ENCODE results near the gene XXYLT1.

DNA sequence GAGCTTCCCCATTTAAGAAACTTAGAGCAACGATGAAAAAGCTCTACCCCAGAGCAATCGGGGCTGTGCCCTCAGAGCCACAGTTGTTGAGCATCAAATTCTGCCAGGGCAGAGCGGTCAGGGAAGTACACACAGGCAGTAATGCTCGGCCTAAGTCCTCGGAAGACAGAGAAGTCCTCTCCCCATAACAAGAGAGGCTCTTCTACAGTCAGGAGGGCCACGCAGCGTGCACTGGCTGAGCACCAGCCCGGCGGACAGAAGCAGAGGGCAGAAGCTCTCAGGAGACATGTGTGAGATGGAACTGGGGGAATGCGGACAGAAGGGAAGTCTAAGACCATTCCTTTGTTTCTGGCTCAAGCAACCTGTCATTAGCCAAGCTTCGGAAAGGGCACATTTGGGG, 95.9 kb downstream of the XXYLT1 start:
- TF ChIP-seq, protein P1, sequence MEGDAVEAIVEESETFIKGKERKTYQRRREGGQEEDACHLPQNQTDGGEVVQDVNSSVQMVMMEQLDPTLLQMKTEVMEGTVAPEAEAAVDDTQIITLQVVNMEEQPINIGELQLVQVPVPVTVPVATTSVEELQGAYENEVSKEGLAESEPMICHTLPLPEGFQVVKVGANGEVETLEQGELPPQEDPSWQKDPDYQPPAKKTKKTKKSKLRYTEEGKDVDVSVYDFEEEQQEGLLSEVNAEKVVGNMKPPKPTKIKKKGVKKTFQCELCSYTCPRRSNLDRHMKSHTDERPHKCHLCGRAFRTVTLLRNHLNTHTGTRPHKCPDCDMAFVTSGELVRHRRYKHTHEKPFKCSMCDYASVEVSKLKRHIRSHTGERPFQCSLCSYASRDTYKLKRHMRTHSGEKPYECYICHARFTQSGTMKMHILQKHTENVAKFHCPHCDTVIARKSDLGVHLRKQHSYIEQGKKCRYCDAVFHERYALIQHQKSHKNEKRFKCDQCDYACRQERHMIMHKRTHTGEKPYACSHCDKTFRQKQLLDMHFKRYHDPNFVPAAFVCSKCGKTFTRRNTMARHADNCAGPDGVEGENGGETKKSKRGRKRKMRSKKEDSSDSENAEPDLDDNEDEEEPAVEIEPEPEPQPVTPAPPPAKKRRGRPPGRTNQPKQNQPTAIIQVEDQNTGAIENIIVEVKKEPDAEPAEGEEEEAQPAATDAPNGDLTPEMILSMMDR (optimal IDR thresholded peaks at IDR 0.05 in 1 of 3, IDR thresholded peaks at IDR 0.05 in 1 of 3, conservative IDR thresholded peaks at IDR 0.05 in 1 of 3; ENCODE audit: extremely low read depth in 1 of 3, insufficient read depth in 2 of 3, low read length in 3 of 3) = no peak
- no peak for TF ChIP-seq EZH2 (IDR thresholded peaks at IDR 0.05; ENCODE audit: low read length)
